ENCODE results near the gene RIMKLB.

RIMKLB gene, protein sequence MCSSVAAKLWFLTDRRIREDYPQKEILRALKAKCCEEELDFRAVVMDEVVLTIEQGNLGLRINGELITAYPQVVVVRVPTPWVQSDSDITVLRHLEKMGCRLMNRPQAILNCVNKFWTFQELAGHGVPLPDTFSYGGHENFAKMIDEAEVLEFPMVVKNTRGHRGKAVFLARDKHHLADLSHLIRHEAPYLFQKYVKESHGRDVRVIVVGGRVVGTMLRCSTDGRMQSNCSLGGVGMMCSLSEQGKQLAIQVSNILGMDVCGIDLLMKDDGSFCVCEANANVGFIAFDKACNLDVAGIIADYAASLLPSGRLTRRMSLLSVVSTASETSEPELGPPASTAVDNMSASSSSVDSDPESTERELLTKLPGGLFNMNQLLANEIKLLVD

DNA sequence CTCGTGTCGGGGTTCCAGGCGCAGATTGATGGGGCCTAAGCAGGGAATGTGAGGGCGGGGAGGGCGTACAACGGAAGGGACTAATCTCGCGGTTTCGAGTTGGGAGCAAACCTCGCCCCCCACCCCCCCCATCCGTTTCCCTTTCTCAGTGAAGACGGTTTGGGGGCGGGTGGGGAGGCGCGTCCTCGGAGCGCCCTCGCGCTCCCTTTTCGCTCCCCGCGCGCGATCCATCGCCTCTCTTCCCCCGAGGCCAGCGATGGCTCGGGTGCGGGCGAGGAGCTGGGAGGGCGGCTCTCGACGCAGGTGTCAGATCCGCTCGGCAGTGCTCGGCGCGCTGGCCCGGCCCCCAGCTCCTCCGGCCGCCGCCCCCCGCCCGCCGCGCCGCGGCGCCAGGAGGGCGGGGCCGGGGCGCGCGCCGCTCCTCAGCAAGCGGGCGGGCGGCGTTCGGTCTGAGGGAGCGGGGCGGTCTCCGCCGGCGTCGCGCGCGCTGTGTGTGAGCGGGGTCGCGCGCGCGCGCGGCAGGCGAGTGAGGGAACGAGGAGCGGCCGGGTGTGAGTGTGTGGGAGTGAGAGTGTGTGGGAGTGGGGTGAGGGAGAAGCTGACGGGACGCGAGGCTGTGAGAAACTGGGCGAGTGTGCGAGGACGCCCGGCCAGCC, at the start of gene RIMKLB:
Gene RIMKLB (plus strand): TSS at position 516 of the 656 bp plus-strand sequence. CDS start 15,876 bp downstream, outside the sequence.
- Histone ChIP-seq H3K4me2 (ENCODE audit: low read length) (peak within 1 kb of the TSS; percentile 94), H3K4me1 (peaks cover 16% of the 10 kb centered on the region), H2AFZ (peak within 1 kb of the TSS; percentile 99), H3K36me3 (ENCODE audit: control insufficient read depth, insufficient read depth, low read length) (no peaks in the 10 kb centered on the region), H3K79me2 (peaks cover 9% of the 10 kb centered on the region), H3K4me3 (ENCODE audit: low read depth, low read length) (peak within 1 kb of the TSS; percentile 88), H3K27ac (peak within 1 kb of the TSS; percentile 99), H3K27me3 (ENCODE audit: control insufficient read depth, insufficient read depth, low read length) (no peaks in the 10 kb centered on the region), H3K9ac (peak within 1 kb of the TSS; percentile 97), H3K9me3 (ENCODE audit: control insufficient read depth, low read length) (no peaks in the 10 kb centered on the region)
- TF ChIP-seq, protein P1, sequence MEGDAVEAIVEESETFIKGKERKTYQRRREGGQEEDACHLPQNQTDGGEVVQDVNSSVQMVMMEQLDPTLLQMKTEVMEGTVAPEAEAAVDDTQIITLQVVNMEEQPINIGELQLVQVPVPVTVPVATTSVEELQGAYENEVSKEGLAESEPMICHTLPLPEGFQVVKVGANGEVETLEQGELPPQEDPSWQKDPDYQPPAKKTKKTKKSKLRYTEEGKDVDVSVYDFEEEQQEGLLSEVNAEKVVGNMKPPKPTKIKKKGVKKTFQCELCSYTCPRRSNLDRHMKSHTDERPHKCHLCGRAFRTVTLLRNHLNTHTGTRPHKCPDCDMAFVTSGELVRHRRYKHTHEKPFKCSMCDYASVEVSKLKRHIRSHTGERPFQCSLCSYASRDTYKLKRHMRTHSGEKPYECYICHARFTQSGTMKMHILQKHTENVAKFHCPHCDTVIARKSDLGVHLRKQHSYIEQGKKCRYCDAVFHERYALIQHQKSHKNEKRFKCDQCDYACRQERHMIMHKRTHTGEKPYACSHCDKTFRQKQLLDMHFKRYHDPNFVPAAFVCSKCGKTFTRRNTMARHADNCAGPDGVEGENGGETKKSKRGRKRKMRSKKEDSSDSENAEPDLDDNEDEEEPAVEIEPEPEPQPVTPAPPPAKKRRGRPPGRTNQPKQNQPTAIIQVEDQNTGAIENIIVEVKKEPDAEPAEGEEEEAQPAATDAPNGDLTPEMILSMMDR (IDR thresholded peaks at IDR 0.05): no peak

DNA sequence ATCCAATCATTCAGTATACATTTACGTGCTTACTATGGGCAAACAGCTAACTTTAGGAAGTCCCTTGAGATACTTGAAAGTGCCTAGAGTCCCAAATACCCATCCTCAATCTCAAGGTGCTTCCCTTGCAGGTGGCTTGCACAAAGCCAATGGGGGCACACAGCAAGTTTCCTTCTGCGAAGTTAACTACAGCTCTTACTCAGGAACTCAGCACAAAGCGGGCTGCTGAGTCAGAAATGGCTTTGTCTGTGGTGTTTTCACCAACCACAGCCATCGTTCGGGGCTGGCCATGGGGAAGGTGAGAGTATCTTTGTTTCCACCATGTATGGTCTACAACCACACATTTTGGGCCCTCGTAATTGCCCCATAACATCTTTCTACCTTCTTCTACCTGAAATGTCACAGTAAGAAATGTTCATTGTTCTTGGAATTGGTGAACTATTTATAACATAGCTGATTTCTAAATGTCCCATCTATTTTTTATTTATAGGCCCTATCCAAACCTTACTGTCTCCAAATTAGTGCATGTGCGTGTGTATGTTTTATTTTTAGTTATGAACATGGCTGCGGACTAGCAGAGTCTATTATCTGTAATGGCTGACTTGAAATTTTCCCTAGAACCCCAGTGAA, 49.1 kb upstream of the RIMKLB start:
- TF ChIP-seq, protein P1 (IDR thresholded peaks at IDR 0.05): no peak
- no peak overlapping the region for H3K9ac ChIP-seq
- no peaks in the 10 kb centered on the region for H3K79me2 ChIP-seq
- no peaks in the 10 kb centered on the region for H3K9me3 ChIP-seq (ENCODE audit: control insufficient read depth, low read length)
- H3K4me2 ChIP-seq (ENCODE audit: low read length): no peak overlapping the region
- no peak overlapping the region for H2AFZ ChIP-seq
- no peaks in the 10 kb centered on the region for H3K27me3 ChIP-seq (ENCODE audit: control insufficient read depth, insufficient read depth, low read length)
- H3K27ac ChIP-seq: no peak overlapping the region
- no peaks in the 10 kb centered on the region for H3K36me3 ChIP-seq (ENCODE audit: control insufficient read depth, insufficient read depth, low read length)
- no peak overlapping the region for H3K4me3 ChIP-seq (ENCODE audit: low read depth, low read length)
- H3K4me1 ChIP-seq: no peaks in the 10 kb centered on the region

DNA sequence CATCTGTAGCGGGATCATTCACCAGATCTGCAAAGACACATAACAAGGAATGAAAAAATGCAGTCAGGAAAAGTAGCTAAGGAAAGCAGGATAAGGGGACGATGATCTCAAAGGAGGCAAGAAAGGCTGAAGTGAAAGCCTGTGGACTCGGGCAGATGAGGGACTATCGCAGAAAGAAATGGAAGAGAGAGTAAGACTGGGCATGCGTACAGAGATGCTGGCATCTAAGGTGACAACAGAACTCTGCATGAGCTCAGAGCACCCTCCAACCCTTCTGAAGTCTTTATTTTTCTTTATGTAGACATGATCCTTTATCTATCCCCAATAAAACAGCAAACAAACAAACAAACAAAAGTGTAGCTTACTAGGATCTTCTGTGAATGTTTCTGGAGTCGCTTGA, 42.4 kb upstream of the RIMKLB start:
- Histone ChIP-seq H3K36me3 (ENCODE audit: control insufficient read depth, insufficient read depth, low read length) (no peaks in the 10 kb centered on the region), H2AFZ (no peak overlapping the region), H3K9ac (no peak overlapping the region), H3K79me2 (no peaks in the 10 kb centered on the region), H3K4me2 (ENCODE audit: low read length) (no peak overlapping the region), H3K9me3 (ENCODE audit: control insufficient read depth, low read length) (no peaks in the 10 kb centered on the region), H3K4me3 (ENCODE audit: low read depth, low read length) (no peak overlapping the region), H3K27ac (no peak overlapping the region), H3K4me1 (no peaks in the 10 kb centered on the region), H3K27me3 (ENCODE audit: control insufficient read depth, insufficient read depth, low read length) (no peaks in the 10 kb centered on the region)
- TF ChIP-seq, protein P1 (IDR thresholded peaks at IDR 0.05): no peak

DNA sequence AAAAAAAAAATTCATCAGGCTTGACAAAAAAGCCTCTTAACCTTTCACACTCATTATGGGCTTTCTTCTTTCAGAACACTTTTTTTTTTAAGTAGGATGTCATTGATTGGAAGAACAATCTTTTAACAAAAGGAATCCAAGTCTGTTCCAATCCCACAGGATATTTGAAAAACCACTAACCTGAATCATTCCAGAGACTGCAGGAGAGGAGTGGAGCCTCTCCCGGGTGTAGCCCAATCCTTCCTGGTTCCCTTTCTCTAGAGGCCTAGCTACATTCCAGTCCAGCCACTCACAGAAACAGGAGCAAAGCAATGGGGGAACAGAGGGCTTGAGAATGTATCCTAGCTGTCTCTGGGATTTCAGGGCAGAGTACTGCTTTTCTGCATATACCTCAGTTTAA, 39.4 kb upstream of the RIMKLB start:
- Histone ChIP-seq H3K4me1 (no peaks in the 10 kb centered on the region), H3K4me3 (ENCODE audit: low read depth, low read length) (no peak overlapping the region), H2AFZ (no peak overlapping the region), H3K27ac (no peak overlapping the region), H3K36me3 (ENCODE audit: control insufficient read depth, insufficient read depth, low read length) (no peaks in the 10 kb centered on the region), H3K79me2 (no peaks in the 10 kb centered on the region), H3K27me3 (ENCODE audit: control insufficient read depth, insufficient read depth, low read length) (no peaks in the 10 kb centered on the region), H3K9me3 (ENCODE audit: control insufficient read depth, low read length) (no peaks in the 10 kb centered on the region), H3K9ac (no peak overlapping the region), H3K4me2 (ENCODE audit: low read length) (no peak overlapping the region)
- TF ChIP-seq, protein P1 (IDR thresholded peaks at IDR 0.05): no peak

All from parathyroid adenoma (tissue), 2 donors.